ENCODE results near the gene FAM149B1.

FAM149B1 gene

GRCh38 chr10:73247509-73248258 lies 79.8 kb downstream of the FAM149B1 start:
- Histone ChIP-seq H2BK12ac (ENCODE audit: low read length in 2 of 2) (no peak overlapping the region), H3K14ac (ENCODE audit: low read length in 2 of 2) (no peak overlapping the region), H3K4ac (ENCODE audit: low read depth in 1 of 2, low read length in 2 of 2) (no peak overlapping the region), H4K91ac (ENCODE audit: low read length) (no peak overlapping the region), H3K4me2 (ENCODE audit: low read length, poor library complexity, severe bottlenecking) (peak overlapping the region; percentile 90), H3K27ac (ENCODE audit: low read length, poor library complexity, severe bottlenecking) (peak overlapping the region; percentile 64), H3K4me3 (ENCODE audit: insufficient read depth in 1 of 2, low read depth in 1 of 2, low read length in 2 of 2) (peak overlapping the region in 1 of 2 experiments; percentile 91), H3K9me3 (ENCODE audit: control insufficient read depth, low read length) (no peaks in the 10 kb centered on the region), H2BK120ac (ENCODE audit: low read depth, low read length) (no peak overlapping the region), H2BK5ac (ENCODE audit: low read depth, low read length, poor library complexity, severe bottlenecking) (no peak overlapping the region), H3K27me3 (ENCODE audit: control insufficient read depth in 1 of 2, insufficient read depth in 1 of 2, low read length in 2 of 2) (no peaks in the 10 kb centered on the region), H3K79me1 (replicated peaks; ENCODE audit: low read length, poor library complexity, severe bottlenecking) (peaks cover 12% of the 10 kb centered on the region), H4K8ac (ENCODE audit: low read length) (no peak overlapping the region), H2AK5ac (ENCODE audit: low read length, severe bottlenecking) (peak overlapping the region; percentile 37), H2AFZ (ENCODE audit: low read depth, low read length) (no peak overlapping the region), H3K4me1 (ENCODE audit: control insufficient read depth, insufficient read depth, low read depth, low read length) (peaks cover 12% of the 10 kb centered on the region), H3K18ac (ENCODE audit: low read depth in 1 of 2, low read length in 2 of 2) (no peak overlapping the region), H3K36me3 (ENCODE audit: control insufficient read depth in 1 of 2, insufficient read depth in 2 of 2, low read depth in 1 of 2, low read length in 2 of 2) (peaks cover 9 to 51% of the 10 kb centered on the region in 2 experiments), H2BK15ac (ENCODE audit: low read depth, poor library complexity, severe bottlenecking) (no peak overlapping the region), H3K23ac (ENCODE audit: low read length in 2 of 2) (no peak overlapping the region), H3K9ac (ENCODE audit: low read length) (peak overlapping the region; percentile 96)
- DNase-seq, result peak; percentile 20
- 66% methylated on average over 3 of the region's 4 CpGs for WGBS

- 80% methylated on average over 5 of the region's 5 CpGs for WGBS
- Histone ChIP-seq H3K36me3 (ENCODE audit: control insufficient read depth in 1 of 2, insufficient read depth in 2 of 2, low read depth in 1 of 2, low read length in 2 of 2) (peaks cover 9 to 45% of the 10 kb centered on the region in 2 experiments), H2BK120ac (ENCODE audit: low read depth, low read length) (no peak overlapping the region), H3K4me3 (ENCODE audit: insufficient read depth in 1 of 2, low read depth in 1 of 2, low read length in 2 of 2) (peak overlapping the region in 1 of 2 experiments; percentile 91), H3K4me2 (ENCODE audit: low read length, poor library complexity, severe bottlenecking) (no peak overlapping the region), H2BK12ac (ENCODE audit: low read length in 2 of 2) (no peak overlapping the region), H2AK5ac (ENCODE audit: low read length, severe bottlenecking) (peak overlapping the region; percentile 37), H3K27me3 (ENCODE audit: control insufficient read depth in 1 of 2, insufficient read depth in 1 of 2, low read length in 2 of 2) (no peaks in the 10 kb centered on the region), H3K4me1 (ENCODE audit: control insufficient read depth, insufficient read depth, low read depth, low read length) (peaks cover 12% of the 10 kb centered on the region), H3K79me1 (replicated peaks; ENCODE audit: low read length, poor library complexity, severe bottlenecking) (peaks cover 14% of the 10 kb centered on the region), H3K18ac (ENCODE audit: low read depth in 1 of 2, low read length in 2 of 2) (no peak overlapping the region), H3K9ac (ENCODE audit: low read length) (peak overlapping the region; percentile 96), H3K23ac (ENCODE audit: low read length in 2 of 2) (no peak overlapping the region), H2BK5ac (ENCODE audit: low read depth, low read length, poor library complexity, severe bottlenecking) (no peak overlapping the region), H4K91ac (ENCODE audit: low read length) (no peak overlapping the region), H3K4ac (ENCODE audit: low read depth in 1 of 2, low read length in 2 of 2) (no peak overlapping the region), H2BK15ac (ENCODE audit: low read depth, poor library complexity, severe bottlenecking) (no peak overlapping the region), H3K14ac (ENCODE audit: low read length in 2 of 2) (no peak overlapping the region), H3K9me3 (ENCODE audit: control insufficient read depth, low read length) (no peaks in the 10 kb centered on the region), H2AFZ (ENCODE audit: low read depth, low read length) (no peak overlapping the region), H4K8ac (ENCODE audit: low read length) (no peak overlapping the region), H3K27ac (ENCODE audit: low read length, poor library complexity, severe bottlenecking) (no peak overlapping the region)
- DNase-seq, result peak; percentile 13
Measured at GRCh38 chr10:73248259-73248724, 80.4 kb downstream of the FAM149B1 start.

GRCh38 chr10:73251683-73252444 lies 83.9 kb downstream of the FAM149B1 start:
- peaks cover 6 to 28% of the 10 kb centered on the region in 2 experiments for H3K36me3 ChIP-seq (ENCODE audit: control insufficient read depth in 1 of 2, insufficient read depth in 2 of 2, low read depth in 1 of 2, low read length in 2 of 2)
- peak overlapping the region; percentile 28 to 59 for H2BK12ac ChIP-seq (ENCODE audit: low read length in 2 of 2)
- H3K79me1 ChIP-seq (replicated peaks; ENCODE audit: low read length, poor library complexity, severe bottlenecking), result peaks cover 15% of the 10 kb centered on the region
- peak overlapping the region; percentile 36 to 85 for H3K4ac ChIP-seq (ENCODE audit: low read depth in 1 of 2, low read length in 2 of 2)
- H3K18ac ChIP-seq (ENCODE audit: low read depth in 1 of 2, low read length in 2 of 2), result peak overlapping the region; percentile 61 to 89
- peak overlapping the region; percentile 98 for H3K4me2 ChIP-seq (ENCODE audit: low read length, poor library complexity, severe bottlenecking)
- peak overlapping the region in 1 of 2 experiments; percentile 83 for H3K14ac ChIP-seq (ENCODE audit: low read length in 2 of 2)
- H3K23ac ChIP-seq (ENCODE audit: low read length in 2 of 2), result peak overlapping the region in 1 of 2 experiments; percentile 83
- no peaks in the 10 kb centered on the region for H3K9me3 ChIP-seq (ENCODE audit: control insufficient read depth, low read length)
- H3K4me1 ChIP-seq (ENCODE audit: control insufficient read depth, insufficient read depth, low read depth, low read length), result peaks cover 9% of the 10 kb centered on the region
- H3K9ac ChIP-seq (ENCODE audit: low read length), result peak overlapping the region; percentile 99
- H2BK120ac ChIP-seq (ENCODE audit: low read depth, low read length), result peak overlapping the region; percentile 73
- no peaks in the 10 kb centered on the region for H3K27me3 ChIP-seq (ENCODE audit: control insufficient read depth in 1 of 2, insufficient read depth in 1 of 2, low read length in 2 of 2)
- peak overlapping the region; percentile 37 for H2AFZ ChIP-seq (ENCODE audit: low read depth, low read length)
- H3K27ac ChIP-seq (ENCODE audit: low read length, poor library complexity, severe bottlenecking), result peak overlapping the region; percentile 94
- H2AK5ac ChIP-seq (ENCODE audit: low read length, severe bottlenecking), result peak overlapping the region; percentile 85
- peak overlapping the region; percentile 95 for H4K8ac ChIP-seq (ENCODE audit: low read length)
- DNase-seq, result peak; percentile 42
- peak overlapping the region; percentile 17 for H2BK15ac ChIP-seq (ENCODE audit: low read depth, poor library complexity, severe bottlenecking)
- H3K4me3 ChIP-seq (ENCODE audit: insufficient read depth in 1 of 2, low read depth in 1 of 2, low read length in 2 of 2), result peak overlapping the region; percentile 88 to 99
- peak overlapping the region; percentile 84 for H4K91ac ChIP-seq (ENCODE audit: low read length)
- H2BK5ac ChIP-seq (ENCODE audit: low read depth, low read length, poor library complexity, severe bottlenecking), result peak overlapping the region; percentile 36
- 21% methylated on average over 22 of the region's 23 CpGs for WGBS

Data from mesenchymal stem cell (in vitro differentiated cells and primary cell).